ENCODE data around the gene POLQ. TPM values are rescaled to one million over a fixed set of nuclear protein-coding genes. Genes with fewer than 3 reads are reported as not detected.
"Not testable (repeated sequence)": the region's sequence is repeated elsewhere in the genome, so short reads cannot be mapped to it uniquely, and the experiment has no call there.

Gene POLQ
- polyA plus RNA-seq, 1 donor (not counting 4 experiments of a cell fraction or from before 2014, with no cell fraction given): 4.4 TPM

- no peak for FAIRE-seq
- dilution Hi-C loops (cut with MboI; ENCODE audit: extremely low pct_ligation_motif_present, low sequenced_read_pairs): no loop called here
These were observed 83.2 kb downstream of the POLQ start for GRCh38 chr3:121462565-121462964.

GRCh38 chr3:121451752-121452151, 94.0 kb downstream of the POLQ start:
- H2AFZ ChIP-seq (ENCODE audit: control insufficient read depth, low read length); H3K9ac ChIP-seq (ENCODE audit: control insufficient read depth, extremely low read depth, insufficient read depth, low read length); H3K9me3 ChIP-seq (ENCODE audit: control insufficient read depth, low read depth, low read length); H3K79me2 ChIP-seq (ENCODE audit: control insufficient read depth, insufficient read depth, low read length); DNase-seq (ENCODE audit: low read depth, low spot score); H3K36me3 ChIP-seq (ENCODE audit: control insufficient read depth in 2 of 2, extremely low read depth in 1 of 2, insufficient read depth in 2 of 2, low read length in 2 of 2); H3K27ac ChIP-seq (ENCODE audit: control insufficient read depth, insufficient read depth, low read length); dilution Hi-C loops (cut with MboI; ENCODE audit: extremely low pct_ligation_motif_present, low sequenced_read_pairs); FAIRE-seq; H3K4me1 ChIP-seq (ENCODE audit: control insufficient read depth, extremely low read depth, insufficient read depth, low read length); H3K27me3 ChIP-seq (ENCODE audit: control insufficient read depth, extremely low read depth, insufficient read depth, low read length); H3K4me2 ChIP-seq (ENCODE audit: control insufficient read depth, extremely low read depth, insufficient read depth, low read depth, low read length); H3K9me1 ChIP-seq (ENCODE audit: control insufficient read depth, extremely low read depth, insufficient read depth, low read length); H3K4me3 ChIP-seq (ENCODE audit: control insufficient read depth in 2 of 3, extremely low read depth in 1 of 3, insufficient read depth in 2 of 3, low read depth in 1 of 3, low read length in 3 of 3); H4K20me1 ChIP-seq (ENCODE audit: control insufficient read depth, extremely low read depth, insufficient read depth, low read length): not testable (repeated sequence)

More at GRCh38 chr3:121462565-121462964, 83.2 kb downstream of the POLQ start:
- no peak overlapping the region for H3K9ac ChIP-seq (ENCODE audit: control insufficient read depth, extremely low read depth, insufficient read depth, low read length)
- H3K27me3 ChIP-seq (ENCODE audit: control insufficient read depth, extremely low read depth, insufficient read depth, low read length): no peaks in the 10 kb centered on the region
- no peak overlapping the region for H3K4me2 ChIP-seq (ENCODE audit: control insufficient read depth, extremely low read depth, insufficient read depth, low read depth, low read length)
- no peak overlapping the region for H2AFZ ChIP-seq (ENCODE audit: control insufficient read depth, low read length)
- H3K79me2 ChIP-seq (ENCODE audit: control insufficient read depth, insufficient read depth, low read length): no peaks in the 10 kb centered on the region
- H3K9me1 ChIP-seq (ENCODE audit: control insufficient read depth, extremely low read depth, insufficient read depth, low read length): no peaks in the 10 kb centered on the region
- no peaks in the 10 kb centered on the region for H3K36me3 ChIP-seq (ENCODE audit: control insufficient read depth in 2 of 2, extremely low read depth in 1 of 2, insufficient read depth in 2 of 2, low read length in 2 of 2)
- no peaks in the 10 kb centered on the region for H4K20me1 ChIP-seq (ENCODE audit: control insufficient read depth, extremely low read depth, insufficient read depth, low read length)
- H3K9me3 ChIP-seq (ENCODE audit: control insufficient read depth, low read depth, low read length): no peaks in the 10 kb centered on the region
- TF ChIP-seq CTCF (optimal IDR thresholded peaks at IDR 0.05 in 1 of 3, IDR thresholded peaks at IDR 0.05 in 1 of 3, conservative IDR thresholded peaks at IDR 0.05 in 1 of 3; ENCODE audit: extremely low read depth in 1 of 3, insufficient read depth in 2 of 3, low read length in 3 of 3) (no peak), EZH2 (IDR thresholded peaks at IDR 0.05; ENCODE audit: low read length) (no peak)
- no peak overlapping the region for H3K4me3 ChIP-seq (ENCODE audit: control insufficient read depth in 2 of 3, extremely low read depth in 1 of 3, insufficient read depth in 2 of 3, low read depth in 1 of 3, low read length in 3 of 3)
- H3K27ac ChIP-seq (ENCODE audit: control insufficient read depth, insufficient read depth, low read length): no peak overlapping the region
- DNase-seq (ENCODE audit: low read depth, low spot score): no peak
- no peaks in the 10 kb centered on the region for H3K4me1 ChIP-seq (ENCODE audit: control insufficient read depth, extremely low read depth, insufficient read depth, low read length)

- Histone ChIP-seq H3K27me3 (ENCODE audit: control insufficient read depth, extremely low read depth, insufficient read depth, low read length) (no peaks in the 10 kb centered on the region), H3K9me3 (ENCODE audit: control insufficient read depth, low read depth, low read length) (no peaks in the 10 kb centered on the region), H3K9ac (ENCODE audit: control insufficient read depth, extremely low read depth, insufficient read depth, low read length) (no peak overlapping the region), H3K4me3 (ENCODE audit: control insufficient read depth in 2 of 3, extremely low read depth in 1 of 3, insufficient read depth in 2 of 3, low read depth in 1 of 3, low read length in 3 of 3) (no peak overlapping the region), H3K36me3 (ENCODE audit: control insufficient read depth in 2 of 2, extremely low read depth in 1 of 2, insufficient read depth in 2 of 2, low read length in 2 of 2) (no peaks in the 10 kb centered on the region), H4K20me1 (ENCODE audit: control insufficient read depth, extremely low read depth, insufficient read depth, low read length) (no peaks in the 10 kb centered on the region), H3K4me1 (ENCODE audit: control insufficient read depth, extremely low read depth, insufficient read depth, low read length) (no peaks in the 10 kb centered on the region), H3K79me2 (ENCODE audit: control insufficient read depth, insufficient read depth, low read length) (no peaks in the 10 kb centered on the region), H3K27ac (ENCODE audit: control insufficient read depth, insufficient read depth, low read length) (no peak overlapping the region), H3K4me2 (ENCODE audit: control insufficient read depth, extremely low read depth, insufficient read depth, low read depth, low read length) (no peak overlapping the region), H3K9me1 (ENCODE audit: control insufficient read depth, extremely low read depth, insufficient read depth, low read length) (no peaks in the 10 kb centered on the region), H2AFZ (ENCODE audit: control insufficient read depth, low read length) (no peak overlapping the region)
- TF ChIP-seq CTCF (optimal IDR thresholded peaks at IDR 0.05 in 1 of 3, IDR thresholded peaks at IDR 0.05 in 1 of 3, conservative IDR thresholded peaks at IDR 0.05 in 1 of 3; ENCODE audit: extremely low read depth in 1 of 3, insufficient read depth in 2 of 3, low read length in 3 of 3): no peak
- no peak for TF ChIP-seq EZH2 (IDR thresholded peaks at IDR 0.05; ENCODE audit: low read length)
- DNase-seq (ENCODE audit: low read depth, low spot score) (no peak), FAIRE-seq (no peak)
- dilution Hi-C loops (cut with MboI; ENCODE audit: extremely low pct_ligation_motif_present, low sequenced_read_pairs): no loop called here
These were observed 102.3 kb downstream of the POLQ start for GRCh38 chr3:121443456-121443855.

Measured in keratinocyte (primary cell).